ENCODE measurements around the gene ABITRAM.

ABITRAM gene

GRCh38 chr9:108960331-108960730 lies 26.1 kb downstream of the ABITRAM start:
- no peak overlapping the region for H3K9ac ChIP-seq (ENCODE audit: low read depth, low read length, poor library complexity, severe bottlenecking)
- no peaks in the 10 kb centered on the region for H3F3A ChIP-seq (ENCODE audit: low read depth)
- H3K79me2 ChIP-seq (ENCODE audit: insufficient read depth, low read length) = no peaks in the 10 kb centered on the region
- no peak overlapping the region for H2AFZ ChIP-seq (ENCODE audit: low read length)
- no peak overlapping the region for H3K4me2 ChIP-seq (ENCODE audit: low read depth, low read length, poor library complexity, severe bottlenecking)
- no peaks in the 10 kb centered on the region for H3K27me3 ChIP-seq (ENCODE audit: insufficient read depth, low read length, poor library complexity, severe bottlenecking)
- H4K20me1 ChIP-seq (ENCODE audit: insufficient read depth, low read length, poor library complexity, severe bottlenecking) = no peaks in the 10 kb centered on the region
- H3K36me3 ChIP-seq (ENCODE audit: insufficient read depth, low read length) = no peaks in the 10 kb centered on the region
- no peaks in the 10 kb centered on the region for H3K4me1 ChIP-seq (ENCODE audit: insufficient read depth, low read length, poor library complexity, severe bottlenecking)
- no peaks in the 10 kb centered on the region for H3K9me3 ChIP-seq (ENCODE audit: insufficient read depth, low read depth, low read length)
- no peak overlapping the region for H3K4me3 ChIP-seq (ENCODE audit: low read length, poor library complexity, severe bottlenecking)
- H3K9me2 ChIP-seq (replicated peaks; ENCODE audit: low read depth, low read length) = no peaks in the 10 kb centered on the region
- TF ChIP-seq EZH2phosphoT487 (IDR thresholded peaks at IDR 0.05; ENCODE audit: borderline replicate concordance) (no peak), CTCF (conservative IDR thresholded peaks at IDR 0.05; ENCODE audit: low read length) (no peak)

- Histone ChIP-seq H3K4me2 (ENCODE audit: low read depth, low read length, poor library complexity, severe bottlenecking) (no peak overlapping the region), H3K27me3 (ENCODE audit: insufficient read depth, low read length, poor library complexity, severe bottlenecking) (no peaks in the 10 kb centered on the region), H2AFZ (ENCODE audit: low read length) (no peak overlapping the region), H3K9me3 (ENCODE audit: insufficient read depth, low read depth, low read length) (no peaks in the 10 kb centered on the region), H3K79me2 (ENCODE audit: insufficient read depth, low read length) (no peaks in the 10 kb centered on the region), H3K36me3 (ENCODE audit: insufficient read depth, low read length) (no peaks in the 10 kb centered on the region), H3K4me1 (ENCODE audit: insufficient read depth, low read length, poor library complexity, severe bottlenecking) (no peaks in the 10 kb centered on the region), H3F3A (ENCODE audit: low read depth) (no peaks in the 10 kb centered on the region), H3K4me3 (ENCODE audit: low read length, poor library complexity, severe bottlenecking) (no peak overlapping the region), H3K9ac (ENCODE audit: low read depth, low read length, poor library complexity, severe bottlenecking) (no peak overlapping the region), H3K9me2 (replicated peaks; ENCODE audit: low read depth, low read length) (no peaks in the 10 kb centered on the region), H4K20me1 (ENCODE audit: insufficient read depth, low read length, poor library complexity, severe bottlenecking) (no peaks in the 10 kb centered on the region)
- TF ChIP-seq EZH2phosphoT487 (IDR thresholded peaks at IDR 0.05; ENCODE audit: borderline replicate concordance) = no peak
- TF ChIP-seq CTCF (conservative IDR thresholded peaks at IDR 0.05; ENCODE audit: low read length) = no peak
These were observed 27.0 kb downstream of the ABITRAM start for GRCh38 chr9:108961151-108961550.

- H3K4me1 ChIP-seq (ENCODE audit: insufficient read depth, low read length, poor library complexity, severe bottlenecking) = no peaks in the 10 kb centered on the region
- H2AFZ ChIP-seq (ENCODE audit: low read length) = no peak overlapping the region
- TF ChIP-seq CTCF (conservative IDR thresholded peaks at IDR 0.05; ENCODE audit: low read length) (no peak), EZH2phosphoT487 (IDR thresholded peaks at IDR 0.05; ENCODE audit: borderline replicate concordance) (no peak)
- no peaks in the 10 kb centered on the region for H3K9me2 ChIP-seq (replicated peaks; ENCODE audit: low read depth, low read length)
- H4K20me1 ChIP-seq (ENCODE audit: insufficient read depth, low read length, poor library complexity, severe bottlenecking) = no peaks in the 10 kb centered on the region
- no peak overlapping the region for H3K4me3 ChIP-seq (ENCODE audit: low read length, poor library complexity, severe bottlenecking)
- no peaks in the 10 kb centered on the region for H3F3A ChIP-seq (ENCODE audit: low read depth)
- no peak overlapping the region for H3K4me2 ChIP-seq (ENCODE audit: low read depth, low read length, poor library complexity, severe bottlenecking)
- H3K79me2 ChIP-seq (ENCODE audit: insufficient read depth, low read length) = no peaks in the 10 kb centered on the region
- H3K9ac ChIP-seq (ENCODE audit: low read depth, low read length, poor library complexity, severe bottlenecking) = no peak overlapping the region
- H3K9me3 ChIP-seq (ENCODE audit: insufficient read depth, low read depth, low read length) = no peaks in the 10 kb centered on the region
- no peaks in the 10 kb centered on the region for H3K27me3 ChIP-seq (ENCODE audit: insufficient read depth, low read length, poor library complexity, severe bottlenecking)
- no peaks in the 10 kb centered on the region for H3K36me3 ChIP-seq (ENCODE audit: insufficient read depth, low read length)
These were observed 29.4 kb downstream of the ABITRAM start for GRCh38 chr9:108963459-108964143.

All from Loucy (cell line).